ENCODE data around the gene DRC3. TPM values are rescaled to one million over a fixed set of nuclear protein-coding genes. Genes with fewer than 3 reads are reported as not detected.

Gene DRC3
- total and polyA plus RNA-seq, 7 experiments from 2014 or later, result 0.50 to 2.4 (median 1.00) TPM; not detected in 4

DNA sequence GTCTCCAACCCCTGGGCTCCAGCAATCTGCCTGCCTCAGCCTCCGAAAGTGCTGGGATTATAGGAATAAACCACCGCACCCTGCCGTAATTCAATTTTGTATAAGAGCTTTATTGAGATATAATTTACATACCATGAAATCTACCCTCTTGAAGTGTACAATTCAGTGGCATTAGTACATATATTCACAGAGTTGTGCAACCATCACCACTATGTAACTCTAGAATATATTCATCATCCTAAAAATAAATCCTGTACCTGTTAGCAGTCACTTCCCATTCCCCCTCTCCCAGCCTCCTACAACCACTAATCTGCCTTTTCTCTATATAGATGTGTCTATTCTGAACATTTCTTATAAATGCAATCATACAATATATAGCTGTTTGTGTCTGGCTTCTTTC is 26.6 kb upstream of the DRC3 start:
- CTCF ChIA-PET, result no interaction called here

DNA sequence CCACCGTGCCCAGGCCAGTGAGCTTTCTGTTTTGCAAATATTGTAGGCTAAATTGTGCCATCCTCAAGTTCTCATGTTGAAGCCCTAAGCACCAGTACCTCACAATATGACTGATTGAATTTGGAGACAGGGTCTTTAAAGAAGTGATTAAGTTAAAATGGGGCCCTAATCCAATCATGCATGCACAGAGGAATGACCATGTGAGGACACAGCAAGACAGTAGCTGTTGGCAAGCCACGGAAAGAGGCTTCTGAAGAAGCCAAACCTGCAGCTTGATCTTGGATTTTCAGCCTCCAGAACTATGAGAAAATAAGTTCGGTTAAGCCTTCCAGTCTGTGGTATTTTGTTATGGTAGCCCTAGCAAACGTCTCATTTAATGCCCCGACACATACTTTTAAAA is 25.4 kb upstream of the DRC3 start:
- H3K9me3 ChIP-seq (ENCODE audit: control insufficient read depth in 2 of 3, low read length in 3 of 3), result no peaks in the 10 kb centered on the region
- no peak overlapping the region for H3K27ac ChIP-seq (ENCODE audit: low read depth, low read length)
- H3K4me1 ChIP-seq (ENCODE audit: control insufficient read depth in 2 of 2, insufficient read depth in 2 of 2, low read length in 2 of 2), result peaks cover 0 to 7% of the 10 kb centered on the region in 2 donors
- H3K27ac Mint-ChIP-seq, result no peak overlapping the region
- H3K4me1 Mint-ChIP-seq, result peaks cover 22 to 84% (median 52%) of the 10 kb centered on the region in 7 donors
- CTCF ChIA-PET, result no interaction called here
- DNase-seq (no peak), ATAC-seq (no peak)
- H3K9me3 Mint-ChIP-seq, result no peaks in the 10 kb centered on the region
- no peaks in the 10 kb centered on the region for H3K36me3 ChIP-seq (ENCODE audit: control insufficient read depth in 2 of 3, insufficient read depth in 3 of 3, low read length in 3 of 3)
- H3K36me3 Mint-ChIP-seq, result peaks cover 0 to 19% (median 6%) of the 10 kb centered on the region in 5 donors
- intact Hi-C loops (cut with micrococcal nuclease), result no loop called here
- H3K4me3 ChIP-seq (ENCODE audit: low read length), result no peak overlapping the region
- H3K27me3 ChIP-seq (ENCODE audit: control insufficient read depth in 2 of 2, insufficient read depth in 2 of 2, low read length in 2 of 2), result no peaks in the 10 kb centered on the region
- POLR2A ChIA-PET, result interaction anchor here (0.6 kb wide), 1 partner anchor 11 kb away, joined by 3 read pairs; no protein-coding TSS in a partner anchor
- H3K27me3 Mint-ChIP-seq, result no peaks in the 10 kb centered on the region
- H3K4me3 Mint-ChIP-seq, result no peak overlapping the region

More for the DNA sequence above, 26.6 kb upstream of the DRC3 start:
- Histone ChIP-seq H3K4me1 (ENCODE audit: control insufficient read depth in 2 of 2, insufficient read depth in 2 of 2, low read length in 2 of 2) (peaks cover 0 to 7% of the 10 kb centered on the region in 2 donors), H3K4me3 (ENCODE audit: low read length) (no peak overlapping the region), H3K36me3 (ENCODE audit: control insufficient read depth in 2 of 3, insufficient read depth in 3 of 3, low read length in 3 of 3) (no peaks in the 10 kb centered on the region), H3K27me3 (ENCODE audit: control insufficient read depth in 2 of 2, insufficient read depth in 2 of 2, low read length in 2 of 2) (no peaks in the 10 kb centered on the region), H3K9me3 (ENCODE audit: control insufficient read depth in 2 of 3, low read length in 3 of 3) (no peaks in the 10 kb centered on the region), H3K27ac (ENCODE audit: low read depth, low read length) (no peak overlapping the region)
- no peaks in the 10 kb centered on the region for H3K27me3 Mint-ChIP-seq
- H3K4me3 Mint-ChIP-seq, result no peak overlapping the region
- no peak overlapping the region for H3K27ac Mint-ChIP-seq
- POLR2A ChIA-PET, result interaction anchor here (0.6 to 0.9 kb wide), 3 partner anchors 12 to 926 kb away, joined by 3 to 7 read pairs (median 3); no protein-coding TSS in a partner anchor
- peaks cover 18 to 77% (median 47%) of the 10 kb centered on the region in 7 donors for H3K4me1 Mint-ChIP-seq
- H3K9me3 Mint-ChIP-seq, result no peaks in the 10 kb centered on the region
- intact Hi-C loops (cut with micrococcal nuclease), result no loop called here
- H3K36me3 Mint-ChIP-seq, result peaks cover 0 to 15% (median 6%) of the 10 kb centered on the region in 5 donors
- DNase-seq (no peak), ATAC-seq (no peak)

DNA sequence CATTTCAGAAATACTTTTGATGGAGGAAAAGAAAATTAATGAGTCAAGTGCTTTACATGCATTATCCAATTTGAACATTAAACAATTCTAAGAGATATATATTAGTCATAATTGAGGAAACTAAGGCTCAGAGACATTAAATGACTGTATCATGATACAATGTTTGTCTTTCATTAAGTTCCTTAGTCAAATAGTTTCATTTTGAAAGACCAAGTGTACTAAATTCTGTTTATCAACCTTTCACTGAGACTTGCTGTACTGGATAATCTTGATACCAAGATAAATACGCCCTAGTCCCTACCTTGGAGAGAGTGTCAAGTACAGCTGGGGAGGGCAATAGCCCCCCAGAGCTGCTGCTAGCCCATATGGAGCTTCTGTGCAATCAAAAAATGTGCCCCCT is 24.7 kb upstream of the DRC3 start:
- Histone ChIP-seq H3K36me3 (ENCODE audit: control insufficient read depth in 2 of 3, insufficient read depth in 3 of 3, low read length in 3 of 3) (no peaks in the 10 kb centered on the region), H3K27me3 (ENCODE audit: control insufficient read depth in 2 of 2, insufficient read depth in 2 of 2, low read length in 2 of 2) (no peaks in the 10 kb centered on the region), H3K4me1 (ENCODE audit: control insufficient read depth in 2 of 2, insufficient read depth in 2 of 2, low read length in 2 of 2) (peaks cover 0 to 7% of the 10 kb centered on the region in 2 donors), H3K27ac (ENCODE audit: low read depth, low read length) (no peak overlapping the region), H3K9me3 (ENCODE audit: control insufficient read depth in 2 of 3, low read length in 3 of 3) (no peaks in the 10 kb centered on the region), H3K4me3 (ENCODE audit: low read length) (no peak overlapping the region)
- no peaks in the 10 kb centered on the region for H3K27me3 Mint-ChIP-seq
- ATAC-seq (no peak), DNase-seq (no peak)
- H3K36me3 Mint-ChIP-seq, result peaks cover 0 to 19% (median 6%) of the 10 kb centered on the region in 5 donors
- intact Hi-C loops (cut with micrococcal nuclease), result no loop called here
- H3K9me3 Mint-ChIP-seq, result no peaks in the 10 kb centered on the region
- POLR2A ChIA-PET, result interaction anchor here (0.6 kb wide), 1 partner anchor 10 kb away, joined by 3 read pairs; no protein-coding TSS in a partner anchor
- H3K27ac Mint-ChIP-seq, result no peak overlapping the region
- CTCF ChIA-PET, result no interaction called here
- peaks cover 24 to 77% (median 51%) of the 10 kb centered on the region in 7 donors for H3K4me1 Mint-ChIP-seq
- H3K4me3 Mint-ChIP-seq, result no peak overlapping the region

DNA sequence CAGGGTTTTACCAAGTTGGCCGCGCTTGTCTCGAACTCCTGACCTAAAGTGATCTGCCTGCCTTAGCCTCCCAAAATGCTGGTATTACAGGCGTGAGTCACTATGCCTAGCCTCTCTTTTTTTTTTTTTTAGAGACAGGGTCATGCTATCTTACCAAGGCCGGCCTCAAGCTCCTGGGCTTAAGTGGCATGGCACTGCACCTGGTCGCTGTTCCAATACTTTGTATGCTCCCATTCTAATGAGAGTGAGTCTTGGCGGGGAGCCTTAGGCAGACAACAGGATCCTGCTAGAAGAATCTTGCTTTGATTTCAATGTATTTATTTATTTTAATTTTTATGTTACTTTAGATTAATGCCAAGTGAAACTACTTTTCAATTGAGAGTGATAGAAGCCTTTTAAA is 22.3 kb upstream of the DRC3 start:
- intact Hi-C loops (cut with micrococcal nuclease), result no loop called here
- no peaks in the 10 kb centered on the region for H3K36me3 ChIP-seq (ENCODE audit: control insufficient read depth in 2 of 3, insufficient read depth in 3 of 3, low read length in 3 of 3)
- Mint-ChIP-seq H3K9me3 (peaks cover 0 to 2% (median 0%) of the 10 kb centered on the region in 11 donors), H3K4me1 (peaks cover 21 to 76% (median 52%) of the 10 kb centered on the region in 7 donors), H3K36me3 (peaks cover 4 to 24% (median 16%) of the 10 kb centered on the region in 5 donors), H3K27ac (peak overlapping the region in 1 of 9 donors; percentile 80), H3K4me3 (no peak overlapping the region), H3K27me3 (no peaks in the 10 kb centered on the region)
- ChIA-PET POLR2A (interaction anchor here (0.6 to 0.7 kb wide), 2 partner anchors 58 to 466 kb away, joined by 3 to 4 read pairs; no protein-coding TSS in a partner anchor), CTCF (interaction anchor here (0.6 kb wide), 2 partner anchors 16 to 84 kb away, joined by 3 to 4 read pairs; no protein-coding TSS in a partner anchor)
- H3K9me3 ChIP-seq (ENCODE audit: control insufficient read depth in 2 of 3, low read length in 3 of 3), result no peaks in the 10 kb centered on the region
- ATAC-seq (no peak), DNase-seq (no peak)
- H3K27me3 ChIP-seq (ENCODE audit: control insufficient read depth in 2 of 2, insufficient read depth in 2 of 2, low read length in 2 of 2), result no peaks in the 10 kb centered on the region
- H3K4me3 ChIP-seq (ENCODE audit: low read length), result no peak overlapping the region
- H3K27ac ChIP-seq (ENCODE audit: low read depth, low read length), result no peak overlapping the region
- H3K4me1 ChIP-seq (ENCODE audit: control insufficient read depth in 2 of 2, insufficient read depth in 2 of 2, low read length in 2 of 2), result peaks cover 0 to 5% of the 10 kb centered on the region in 2 donors

GRCh38 chr17:17950806-17951205 is 21.9 kb upstream of the DRC3 start:
- Histone ChIP-seq H3K27me3 (ENCODE audit: control insufficient read depth in 2 of 2, insufficient read depth in 2 of 2, low read length in 2 of 2) (no peaks in the 10 kb centered on the region), H3K27ac (ENCODE audit: low read depth, low read length) (no peak overlapping the region), H3K36me3 (ENCODE audit: control insufficient read depth in 2 of 3, insufficient read depth in 3 of 3, low read length in 3 of 3) (no peaks in the 10 kb centered on the region), H3K4me1 (ENCODE audit: control insufficient read depth in 2 of 2, insufficient read depth in 2 of 2, low read length in 2 of 2) (peaks cover 0 to 10% of the 10 kb centered on the region in 2 donors), H3K4me3 (ENCODE audit: low read length) (no peak overlapping the region), H3K9me3 (ENCODE audit: control insufficient read depth in 2 of 3, low read length in 3 of 3) (no peaks in the 10 kb centered on the region)
- ChIA-PET CTCF (no interaction called here), POLR2A (no interaction called here)
- Mint-ChIP-seq H3K4me3 (no peak overlapping the region), H3K36me3 (peaks cover 4 to 29% (median 21%) of the 10 kb centered on the region in 5 donors), H3K4me1 (peaks cover 21 to 78% (median 53%) of the 10 kb centered on the region in 7 donors), H3K27ac (peak overlapping the region in 1 of 9 donors; percentile 80), H3K27me3 (no peaks in the 10 kb centered on the region), H3K9me3 (peaks cover 0 to 2% (median 0%) of the 10 kb centered on the region in 11 donors)
- DNase-seq (no peak), ATAC-seq (no peak)
- intact Hi-C loops (cut with micrococcal nuclease), result no loop called here

GRCh38 chr17:17951524-17951923 is 21.1 kb upstream of the DRC3 start:
- H3K27me3 ChIP-seq (ENCODE audit: control insufficient read depth in 2 of 2, insufficient read depth in 2 of 2, low read length in 2 of 2), result no peaks in the 10 kb centered on the region
- intact Hi-C loops (cut with micrococcal nuclease), result no loop called here

More at GRCh38 chr17:17951524-17951923, 21.1 kb upstream of the DRC3 start:
- no peak overlapping the region for H3K27ac ChIP-seq (ENCODE audit: low read depth, low read length)
- peaks cover 0 to 4% (median 0%) of the 10 kb centered on the region in 11 donors for H3K9me3 Mint-ChIP-seq
- no peaks in the 10 kb centered on the region for H3K9me3 ChIP-seq (ENCODE audit: control insufficient read depth in 2 of 3, low read length in 3 of 3)
- H3K4me3 ChIP-seq (ENCODE audit: low read length), result no peak overlapping the region
- POLR2A ChIA-PET, result interaction anchor here (1.8 kb wide), 1 partner anchor 21 kb away, joined by 4 read pairs; the partner anchor contains the start of genes DRC3 and TOM1L2
- peaks cover 0 to 17% of the 10 kb centered on the region in 2 donors for H3K4me1 ChIP-seq (ENCODE audit: control insufficient read depth in 2 of 2, insufficient read depth in 2 of 2, low read length in 2 of 2)
- no peaks in the 10 kb centered on the region for H3K36me3 ChIP-seq (ENCODE audit: control insufficient read depth in 2 of 3, insufficient read depth in 3 of 3, low read length in 3 of 3)
- H3K36me3 Mint-ChIP-seq, result peaks cover 4 to 32% (median 24%) of the 10 kb centered on the region in 5 donors
- no peaks in the 10 kb centered on the region for H3K27me3 Mint-ChIP-seq
- H3K4me1 Mint-ChIP-seq, result peaks cover 24 to 77% (median 53%) of the 10 kb centered on the region in 7 donors
- no peak overlapping the region for H3K27ac Mint-ChIP-seq
- no peak overlapping the region for H3K4me3 Mint-ChIP-seq
- ATAC-seq, result no peak
- CTCF ChIA-PET, result no interaction called here
- no peak for DNase-seq

Data from naive thymus-derived CD4-positive, alpha-beta T cell (primary cell).